ENCODE data around the gene TEX261. TPM values are rescaled to one million over a fixed set of nuclear protein-coding genes. Genes with fewer than 3 reads are reported as not detected.
A peak's percentile ranks its signal among the peaks of the same experiment; 100 is the strongest.
"Not testable (repeated sequence)": the region's sequence is repeated elsewhere in the genome, so short reads cannot be mapped to it uniquely, and the experiment has no call there.

TEX261 gene
- total and polyA plus RNA-seq, 12 donors, result 17.9 to 96.6 (median 49.5) TPM

GRCh38 chr2:71000780-71001591 is 6.3 kb upstream of the TEX261 start:
- H3K9me3 ChIP-seq (replicated peaks in 1 of 3), result no peaks in the 10 kb centered on the region
- TF ChIP-seq CTCF (IDR thresholded peaks at IDR 0.05), result peak; percentile 75 to 92 (median 80)
- no peak for TF ChIP-seq POLR2A (IDR thresholded peaks at IDR 0.05)
- intact Hi-C loops (cut with DNase I), result no loop called here
- no peaks in the 10 kb centered on the region for H3K4me1 ChIP-seq (replicated peaks in 1 of 2)
- DNase-seq, result peak; percentile 63 to 84 (median 72)
- no peak overlapping the region for H3K27ac ChIP-seq
- no peaks in the 10 kb centered on the region for H3K27me3 ChIP-seq
- 21 to 56% (median 30%) methylated on average over 7 to 21 of the region's 21 CpGs for WGBS, 4 donors
- H3K4me3 ChIP-seq, result peak overlapping the region in 1 of 4 donors; percentile 37
- no peaks in the 10 kb centered on the region for H3K36me3 ChIP-seq (replicated peaks in 1 of 2)

GRCh38 chr2:70999931-71000330 is 5.3 kb upstream of the TEX261 start:
- DNase-seq, H3K4me3 ChIP-seq: not testable (repeated sequence)
- WGBS, 4 donors, result 82 to 90% (median 87%) methylated on average over 10 of the region's 10 CpGs

GRCh38 chr2:70999362-70999761 is 4.7 kb upstream of the TEX261 start:
- peak in 1 of 7 donors; percentile 33 for DNase-seq
- Histone ChIP-seq H3K27ac (no peak overlapping the region), H3K4me1 (replicated peaks in 1 of 2) (no peaks in the 10 kb centered on the region), H3K27me3 (no peaks in the 10 kb centered on the region), H3K4me3 (no peak overlapping the region), H3K9me3 (replicated peaks in 1 of 3) (no peaks in the 10 kb centered on the region), H3K36me3 (replicated peaks in 1 of 2) (no peaks in the 10 kb centered on the region)
- 31 to 54% (median 52%) methylated on average over 2 of the region's 2 CpGs for WGBS, 4 donors
- no peak for TF ChIP-seq POLR2A (IDR thresholded peaks at IDR 0.05)
- TF ChIP-seq CTCF (IDR thresholded peaks at IDR 0.05), result no peak
- intact Hi-C loops (cut with DNase I), result no loop called here

More at GRCh38 chr2:70999931-71000330, 5.3 kb upstream of the TEX261 start:
- H3K27me3 ChIP-seq; intact Hi-C loops (cut with DNase I); H3K4me1 ChIP-seq (replicated peaks in 1 of 2); H3K9me3 ChIP-seq (replicated peaks in 1 of 3); H3K27ac ChIP-seq; H3K36me3 ChIP-seq (replicated peaks in 1 of 2): not testable (repeated sequence)

GRCh38 chr2:70998885-70999284 is 4.2 kb upstream of the TEX261 start:
- H3K36me3 ChIP-seq (replicated peaks in 1 of 2); intact Hi-C loops (cut with DNase I); H3K27me3 ChIP-seq; H3K27ac ChIP-seq; DNase-seq; H3K4me3 ChIP-seq; H3K9me3 ChIP-seq (replicated peaks in 1 of 3); H3K4me1 ChIP-seq (replicated peaks in 1 of 2): not testable (repeated sequence)
- 72 to 93% (median 84%) methylated on average over 4 of the region's 4 CpGs for WGBS, 4 donors

GRCh38 chr2:70995426-70995729 is 705 bp upstream of the TEX261 start:
- H3K27me3 ChIP-seq, result no peaks in the 10 kb centered on the region
- DNase-seq, result peak in 3 of 7 donors; percentile 26 to 54 (median 40)
- intact Hi-C loops (cut with DNase I), result no loop called here
- peaks cover 8 to 13% of the 10 kb centered on the region in 2 donors for H3K4me1 ChIP-seq (replicated peaks in 1 of 2)
- TF ChIP-seq POLR2A (IDR thresholded peaks at IDR 0.05), result no peak
- TF ChIP-seq CTCF (IDR thresholded peaks at IDR 0.05), result peak in 4 of 6 experiments; percentile 10 to 20 (median 16)
- peak overlapping the region in 1 of 5 donors; percentile 67 for H3K27ac ChIP-seq
- H3K4me3 ChIP-seq, result peak overlapping the region in 2 of 4 donors; percentile 61 to 89
- WGBS, 4 donors, result 1 to 2% (median 1%) methylated on average over 6 to 11 of the region's 11 CpGs
- peaks cover 0 to 15% of the 10 kb centered on the region in 2 donors for H3K36me3 ChIP-seq (replicated peaks in 1 of 2)
- no peaks in the 10 kb centered on the region for H3K9me3 ChIP-seq (replicated peaks in 1 of 3)

Data from adrenal gland (tissue), 12 donors.